ENCODE results near the gene PMF1.

Gene PMF1

DNA sequence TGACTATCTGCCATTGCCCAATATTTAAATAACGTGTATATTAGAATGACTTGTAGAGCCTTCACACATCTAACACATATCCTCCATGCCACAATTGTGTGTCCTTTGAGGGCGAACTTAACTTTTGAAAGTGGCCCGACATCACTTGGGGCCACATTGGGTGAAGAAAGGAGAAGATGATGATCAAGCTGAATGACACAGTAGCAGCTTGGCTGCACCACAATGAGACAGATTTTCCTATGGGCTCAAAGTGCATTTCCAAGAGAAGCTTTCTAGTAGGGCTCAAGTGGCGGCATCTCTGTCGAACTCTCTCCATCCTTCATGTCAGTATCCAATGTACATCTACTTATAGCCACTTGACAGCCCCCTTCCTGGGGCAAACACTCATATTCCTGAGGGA, 25.4 kb downstream of the PMF1 start:
- Histone ChIP-seq H3K27me3 (ENCODE audit: insufficient read depth, low read length) (no peaks in the 10 kb centered on the region), H3K27ac (ENCODE audit: low read depth, low read length) (no peak overlapping the region), H3K4me3 (ENCODE audit: low read depth, low read length) (no peak overlapping the region), H3K4me1 (ENCODE audit: control insufficient read depth, insufficient read depth, low read length, unreplicated experiment) (peaks cover 34% of the 10 kb centered on the region), H3K36me3 (ENCODE audit: insufficient read depth, low read length) (no peaks in the 10 kb centered on the region), H3K79me2 (ENCODE audit: control insufficient read depth, insufficient read depth, low read length, unreplicated experiment) (no peaks in the 10 kb centered on the region), H2AFZ (ENCODE audit: low read length, unreplicated experiment) (no peak overlapping the region)

DNA sequence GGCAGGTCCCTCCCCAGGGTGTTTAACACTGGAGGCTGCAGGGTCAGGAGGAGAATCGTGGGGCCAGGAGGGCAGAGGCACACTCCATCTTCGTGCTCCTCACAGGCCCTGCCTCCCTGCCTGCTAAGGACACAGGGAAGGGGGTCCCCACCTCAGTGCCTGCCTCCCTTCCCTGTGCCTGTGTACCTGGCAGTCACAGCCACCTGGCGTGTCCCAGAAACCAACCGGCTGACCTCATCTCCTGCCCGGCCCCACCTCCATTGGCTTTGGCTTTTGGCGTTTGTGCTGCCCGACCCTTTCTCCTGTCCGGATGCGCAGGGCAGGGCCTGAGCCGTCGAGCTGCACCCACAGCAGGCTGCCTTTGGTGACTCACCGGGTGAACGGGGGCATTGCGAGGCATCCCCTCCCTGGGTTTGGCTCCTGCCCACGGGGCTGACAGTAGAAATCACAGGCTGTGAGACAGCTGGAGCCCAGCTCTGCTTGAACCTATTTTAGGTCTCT, 28.6 kb downstream of the PMF1 start:
- Histone ChIP-seq H3K36me3 (ENCODE audit: insufficient read depth, low read length) (no peaks in the 10 kb centered on the region), H3K27ac (ENCODE audit: low read depth, low read length) (no peak overlapping the region), H3K4me1 (ENCODE audit: control insufficient read depth, insufficient read depth, low read length, unreplicated experiment) (peaks cover 24% of the 10 kb centered on the region)

DNA sequence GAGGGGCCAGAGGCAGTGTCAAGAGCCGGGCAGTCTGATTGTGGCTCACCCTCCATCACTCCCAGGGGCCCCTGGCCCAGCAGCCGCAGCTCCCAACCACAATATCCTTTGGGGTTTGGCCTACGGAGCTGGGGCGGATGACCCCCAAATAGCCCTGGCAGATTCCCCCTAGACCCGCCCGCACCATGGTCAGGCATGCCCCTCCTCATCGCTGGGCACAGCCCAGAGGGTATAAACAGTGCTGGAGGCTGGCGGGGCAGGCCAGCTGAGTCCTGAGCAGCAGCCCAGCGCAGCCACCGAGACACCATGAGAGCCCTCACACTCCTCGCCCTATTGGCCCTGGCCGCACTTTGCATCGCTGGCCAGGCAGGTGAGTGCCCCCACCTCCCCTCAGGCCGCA, 29.1 kb downstream of the PMF1 start, which contains the start of gene BGLAP:
Gene BGLAP, plus strand, starts transcription at position 259 of the 400 bp plus-strand sequence. Its CDS starts 48 bp downstream, at position 307.
- Histone ChIP-seq H3K79me2 (ENCODE audit: control insufficient read depth, insufficient read depth, low read length, unreplicated experiment) (no peaks in the 10 kb centered on the region), H3K27ac (ENCODE audit: low read depth, low read length) (no peak within 1 kb of the TSS), H2AFZ (ENCODE audit: low read length, unreplicated experiment) (no peak within 1 kb of the TSS), H3K36me3 (ENCODE audit: insufficient read depth, low read length) (no peaks in the 10 kb centered on the region), H3K27me3 (ENCODE audit: insufficient read depth, low read length) (peaks cover 8% of the 10 kb centered on the region; the same call in 1 of the 2 replicates), H3K4me1 (ENCODE audit: control insufficient read depth, insufficient read depth, low read length, unreplicated experiment) (peaks cover 24% of the 10 kb centered on the region), H3K4me3 (ENCODE audit: low read depth, low read length) (no peak within 1 kb of the TSS)

More for the DNA sequence above, 28.6 kb downstream of the PMF1 start:
- no peaks in the 10 kb centered on the region for H3K79me2 ChIP-seq (ENCODE audit: control insufficient read depth, insufficient read depth, low read length, unreplicated experiment)
- H3K27me3 ChIP-seq (ENCODE audit: insufficient read depth, low read length) = peaks cover 8% of the 10 kb centered on the region; the same call in 1 of the 2 replicates
- H3K4me3 ChIP-seq (ENCODE audit: low read depth, low read length) = no peak overlapping the region
- no peak overlapping the region for H2AFZ ChIP-seq (ENCODE audit: low read length, unreplicated experiment)

DNA sequence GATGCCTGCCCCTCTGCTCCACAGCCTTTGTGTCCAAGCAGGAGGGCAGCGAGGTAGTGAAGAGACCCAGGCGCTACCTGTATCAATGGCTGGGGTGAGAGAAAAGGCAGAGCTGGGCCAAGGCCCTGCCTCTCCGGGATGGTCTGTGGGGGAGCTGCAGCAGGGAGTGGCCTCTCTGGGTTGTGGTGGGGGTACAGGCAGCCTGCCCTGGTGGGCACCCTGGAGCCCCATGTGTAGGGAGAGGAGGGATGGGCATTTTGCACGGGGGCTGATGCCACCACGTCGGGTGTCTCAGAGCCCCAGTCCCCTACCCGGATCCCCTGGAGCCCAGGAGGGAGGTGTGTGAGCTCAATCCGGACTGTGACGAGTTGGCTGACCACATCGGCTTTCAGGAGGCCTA, 29.9 kb downstream of the PMF1 start:
- Histone ChIP-seq H3K36me3 (ENCODE audit: insufficient read depth, low read length) (no peaks in the 10 kb centered on the region), H2AFZ (ENCODE audit: low read length, unreplicated experiment) (no peak overlapping the region), H3K27me3 (ENCODE audit: insufficient read depth, low read length) (peaks cover 8% of the 10 kb centered on the region; the same call in 1 of the 2 replicates), H3K27ac (ENCODE audit: low read depth, low read length) (no peak overlapping the region), H3K4me3 (ENCODE audit: low read depth, low read length) (no peak overlapping the region), H3K4me1 (ENCODE audit: control insufficient read depth, insufficient read depth, low read length, unreplicated experiment) (peaks cover 24% of the 10 kb centered on the region), H3K79me2 (ENCODE audit: control insufficient read depth, insufficient read depth, low read length, unreplicated experiment) (no peaks in the 10 kb centered on the region)

DNA sequence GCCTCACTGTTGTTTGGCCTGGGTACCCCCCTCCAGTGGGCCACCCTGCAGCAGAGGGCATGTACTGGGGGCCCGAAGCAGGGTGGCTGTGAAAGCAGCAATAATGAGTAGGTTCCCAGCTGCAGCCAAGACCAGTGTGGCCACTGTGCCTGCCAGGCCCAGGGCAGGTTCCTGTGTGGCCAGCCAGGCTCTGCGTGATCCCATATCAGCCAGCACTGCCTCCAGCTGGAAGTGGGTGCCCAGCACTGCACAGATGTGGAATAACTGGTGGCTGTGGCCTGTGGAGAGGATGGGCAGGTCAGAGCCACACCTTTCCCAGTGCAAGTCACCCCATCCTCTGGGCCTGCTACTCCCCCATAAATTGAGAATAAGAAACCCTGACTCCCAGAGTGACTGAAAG, 31.3 kb downstream of the PMF1 start:
- Histone ChIP-seq H3K4me3 (ENCODE audit: low read depth, low read length) (no peak overlapping the region), H3K36me3 (ENCODE audit: insufficient read depth, low read length) (no peaks in the 10 kb centered on the region), H3K79me2 (ENCODE audit: control insufficient read depth, insufficient read depth, low read length, unreplicated experiment) (no peaks in the 10 kb centered on the region), H3K27me3 (ENCODE audit: insufficient read depth, low read length) (peaks cover 8% of the 10 kb centered on the region; the same call in 1 of the 2 replicates), H3K4me1 (ENCODE audit: control insufficient read depth, insufficient read depth, low read length, unreplicated experiment) (peaks cover 24% of the 10 kb centered on the region), H2AFZ (ENCODE audit: low read length, unreplicated experiment) (no peak overlapping the region), H3K27ac (ENCODE audit: low read depth, low read length) (no peak overlapping the region)

DNA sequence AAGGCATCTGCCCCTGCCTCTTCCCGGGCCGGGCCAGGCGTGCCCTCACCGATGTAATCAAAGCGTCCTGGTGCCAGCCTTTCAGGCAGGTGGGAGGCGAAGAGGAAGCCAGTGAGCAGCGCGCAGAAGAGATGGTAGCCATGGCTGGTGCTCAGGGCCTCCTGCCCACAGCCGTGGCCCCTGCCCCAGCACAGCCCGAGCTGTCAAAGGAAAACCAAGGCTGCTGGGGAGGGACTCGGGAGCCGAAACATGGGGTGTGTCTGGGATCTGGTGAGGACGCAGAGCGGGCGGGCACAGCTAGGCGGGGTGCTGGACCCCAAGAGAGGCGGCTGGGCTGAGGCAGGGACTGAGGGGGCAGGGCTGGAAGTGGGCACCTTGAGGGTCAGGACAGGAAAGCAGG, 31.9 kb downstream of the PMF1 start:
- H2AFZ ChIP-seq (ENCODE audit: low read length, unreplicated experiment) = no peak overlapping the region
- no peaks in the 10 kb centered on the region for H3K79me2 ChIP-seq (ENCODE audit: control insufficient read depth, insufficient read depth, low read length, unreplicated experiment)
- H3K4me1 ChIP-seq (ENCODE audit: control insufficient read depth, insufficient read depth, low read length, unreplicated experiment) = peaks cover 23% of the 10 kb centered on the region
- H3K4me3 ChIP-seq (ENCODE audit: low read depth, low read length) = no peak overlapping the region
- no peaks in the 10 kb centered on the region for H3K36me3 ChIP-seq (ENCODE audit: insufficient read depth, low read length)
- H3K27ac ChIP-seq (ENCODE audit: low read depth, low read length) = no peak overlapping the region
- H3K27me3 ChIP-seq (ENCODE audit: insufficient read depth, low read length) = peaks cover 8% of the 10 kb centered on the region; the same call in 1 of the 2 replicates

DNA sequence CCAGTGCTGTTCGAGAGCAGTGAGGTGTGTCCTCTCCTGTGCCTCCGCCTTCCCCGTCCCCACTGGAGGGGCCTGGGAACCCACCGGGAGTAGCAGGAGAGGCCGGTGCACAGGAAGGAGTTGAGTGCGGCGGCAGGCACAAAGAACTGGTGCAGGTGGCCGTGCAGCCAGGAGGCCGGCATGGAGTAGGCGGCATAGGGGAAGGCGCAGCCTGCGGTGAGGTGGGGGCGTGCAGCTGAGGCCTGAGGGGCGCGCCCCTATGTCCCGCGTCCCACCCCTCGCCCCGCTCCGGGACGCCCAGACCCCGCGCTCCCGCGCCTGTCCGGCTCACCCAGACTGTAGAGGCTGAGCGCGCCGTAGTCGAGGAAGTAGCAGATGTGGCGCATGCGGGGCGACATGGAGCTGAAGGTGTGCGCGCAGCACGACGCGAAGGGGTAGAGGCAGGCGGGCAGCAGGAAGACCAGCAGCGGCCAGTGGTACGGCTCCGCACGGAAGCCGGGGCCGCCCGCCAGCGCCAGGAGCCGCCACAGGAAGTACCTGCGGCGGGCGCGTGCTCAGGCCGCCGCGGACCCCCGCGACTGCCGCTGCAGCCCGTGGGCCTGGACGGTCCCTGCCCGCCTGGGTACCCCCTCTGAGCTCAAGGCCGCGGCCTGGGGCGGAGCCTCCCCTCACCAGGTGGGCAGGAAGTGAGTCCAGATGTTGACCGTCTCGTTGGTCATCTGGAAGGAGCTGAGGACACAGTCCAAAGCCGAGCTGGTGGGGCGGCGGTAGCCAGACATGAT, 32.8 kb downstream of the PMF1 start:
- Histone ChIP-seq H3K27me3 (ENCODE audit: insufficient read depth, low read length) (peaks cover 8% of the 10 kb centered on the region; the same call in 1 of the 2 replicates), H3K4me1 (ENCODE audit: control insufficient read depth, insufficient read depth, low read length, unreplicated experiment) (peaks cover 18% of the 10 kb centered on the region), H3K79me2 (ENCODE audit: control insufficient read depth, insufficient read depth, low read length, unreplicated experiment) (no peaks in the 10 kb centered on the region), H3K36me3 (ENCODE audit: insufficient read depth, low read length) (no peaks in the 10 kb centered on the region; the same call in 1 of the 2 replicates), H3K27ac (ENCODE audit: low read depth, low read length) (no peak overlapping the region), H2AFZ (ENCODE audit: low read length, unreplicated experiment) (no peak overlapping the region), H3K4me3 (ENCODE audit: low read depth, low read length) (no peak overlapping the region)

DNA sequence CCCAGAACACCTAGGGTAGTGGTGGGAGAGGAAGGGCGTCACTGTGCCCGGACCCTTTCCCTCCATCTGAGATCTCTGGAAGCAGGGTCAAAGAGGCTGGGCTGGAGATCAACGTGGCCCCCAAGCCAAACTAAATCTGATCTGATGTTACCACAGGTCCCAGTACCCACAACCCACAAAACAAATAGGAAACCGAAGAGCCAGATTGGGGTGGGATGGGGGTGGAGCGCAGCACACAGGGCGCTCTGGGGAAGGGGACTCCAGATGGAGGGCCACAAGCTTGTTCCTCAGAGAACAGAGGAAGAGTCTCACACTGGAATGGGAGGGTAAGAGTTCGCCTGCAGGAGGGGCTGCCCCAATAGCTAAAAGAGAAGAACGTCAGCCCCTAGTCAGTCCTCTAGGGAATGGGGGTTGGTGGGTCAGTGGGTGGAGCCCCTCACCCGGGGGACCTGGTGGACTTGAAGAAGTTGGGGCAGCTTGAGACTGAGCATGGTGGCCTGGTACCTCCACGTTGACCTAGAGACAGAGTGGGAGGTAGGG, 33.5 kb downstream of the PMF1 start:
- H3K27ac ChIP-seq (ENCODE audit: low read depth, low read length) = no peak overlapping the region
- peaks cover 11% of the 10 kb centered on the region for H3K4me1 ChIP-seq (ENCODE audit: control insufficient read depth, insufficient read depth, low read length, unreplicated experiment)
- no peak overlapping the region for H2AFZ ChIP-seq (ENCODE audit: low read length, unreplicated experiment)
- peaks cover 8% of the 10 kb centered on the region; the same call in 1 of the 2 replicates for H3K27me3 ChIP-seq (ENCODE audit: insufficient read depth, low read length)
- H3K36me3 ChIP-seq (ENCODE audit: insufficient read depth, low read length) = no peaks in the 10 kb centered on the region; the same call in 1 of the 2 replicates
- H3K4me3 ChIP-seq (ENCODE audit: low read depth, low read length) = no peak overlapping the region
- no peaks in the 10 kb centered on the region for H3K79me2 ChIP-seq (ENCODE audit: control insufficient read depth, insufficient read depth, low read length, unreplicated experiment)

DNA sequence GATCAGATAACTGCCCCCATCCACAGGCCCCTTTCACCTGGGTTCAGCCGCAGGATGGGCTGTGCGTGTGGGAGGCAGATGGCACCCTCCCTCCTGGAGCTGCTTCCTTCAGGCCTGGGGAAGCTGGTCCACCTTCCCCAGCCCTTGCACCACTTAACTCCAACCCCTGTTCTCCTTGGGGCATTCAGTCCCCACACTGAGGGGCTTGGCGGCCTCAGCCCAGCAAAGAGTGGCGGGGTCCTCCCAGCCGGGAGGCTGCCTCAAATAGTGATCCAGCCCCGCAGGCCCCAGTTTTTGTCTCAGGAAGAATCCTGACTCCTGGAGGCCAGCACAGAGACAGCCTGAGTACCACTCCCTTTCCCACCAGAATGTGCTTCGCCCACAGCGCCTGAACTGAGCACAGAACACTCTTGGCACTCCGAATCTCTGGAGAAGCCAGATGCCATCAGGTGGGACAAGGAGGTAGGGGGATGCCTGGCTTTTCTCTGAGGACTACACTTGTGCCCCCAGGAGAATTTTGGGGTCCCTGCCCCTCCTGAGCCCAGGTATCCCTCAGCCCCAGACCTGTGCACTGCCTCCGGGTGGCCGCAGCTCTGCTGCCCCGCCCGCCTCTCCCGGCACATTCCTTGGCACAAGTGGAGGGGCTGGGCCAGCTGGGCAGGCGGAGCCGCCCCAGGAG, 34.1 kb downstream of the PMF1 start:
- Histone ChIP-seq H3K27me3 (ENCODE audit: insufficient read depth, low read length) (peaks cover 8% of the 10 kb centered on the region; the same call in 1 of the 2 replicates), H3K79me2 (ENCODE audit: control insufficient read depth, insufficient read depth, low read length, unreplicated experiment) (no peaks in the 10 kb centered on the region), H3K36me3 (ENCODE audit: insufficient read depth, low read length) (no peaks in the 10 kb centered on the region; the same call in 1 of the 2 replicates), H3K27ac (ENCODE audit: low read depth, low read length) (no peak overlapping the region), H2AFZ (ENCODE audit: low read length, unreplicated experiment) (no peak overlapping the region), H3K4me1 (ENCODE audit: control insufficient read depth, insufficient read depth, low read length, unreplicated experiment) (peaks cover 5% of the 10 kb centered on the region), H3K4me3 (ENCODE audit: low read depth, low read length) (no peak overlapping the region)

DNA sequence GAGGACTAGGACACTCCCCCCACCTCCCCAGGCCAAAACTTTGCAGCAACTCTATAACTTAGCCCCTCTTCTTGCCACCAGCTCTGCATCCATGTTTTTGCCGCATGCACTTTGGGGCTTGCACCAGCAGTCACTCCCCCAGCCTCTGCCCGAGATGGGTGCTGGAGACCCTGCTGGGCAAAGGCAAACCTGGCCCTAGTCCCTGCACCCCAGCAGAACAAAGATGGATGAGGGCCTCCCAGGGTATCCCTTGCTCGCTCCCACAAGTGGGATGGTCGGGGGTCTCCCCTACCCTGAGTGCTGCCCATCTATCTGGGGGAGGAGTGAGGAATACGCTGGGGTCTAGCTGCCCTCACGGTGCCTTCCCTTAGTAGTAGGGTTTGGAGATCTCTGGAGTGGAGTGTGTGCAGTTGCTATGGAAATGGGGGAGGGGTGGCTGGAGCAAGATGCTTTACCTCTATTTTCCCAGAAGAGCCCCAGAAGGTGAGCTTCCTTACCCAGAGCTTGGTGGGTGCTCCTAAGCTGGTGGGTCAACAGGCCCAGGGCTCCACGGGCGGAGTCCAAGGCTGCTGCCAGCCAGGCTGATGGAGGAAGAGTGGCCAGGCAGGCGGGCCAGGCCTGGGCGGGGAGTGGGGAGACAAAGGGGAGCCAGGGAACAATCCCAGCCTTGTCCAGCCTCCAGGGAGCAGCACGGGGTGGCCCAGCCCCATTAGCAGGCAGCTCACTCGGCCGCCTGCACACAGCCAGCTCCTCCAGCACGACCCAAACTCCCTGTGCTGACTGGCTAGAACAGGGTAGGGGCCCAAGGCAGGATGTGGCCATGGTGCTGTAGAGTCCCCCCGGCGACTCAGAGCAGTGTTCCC, 34.9 kb downstream of the PMF1 start, which contains the start of gene PAQR6:
Gene PAQR6, minus strand, starts transcription at position 597 of the 863 bp plus-strand sequence. CDS start 1,325 bp downstream, outside the sequence.
- H3K27ac ChIP-seq (ENCODE audit: low read depth, low read length) = no peak within 1 kb of the TSS
- no peaks in the 10 kb centered on the region for H3K79me2 ChIP-seq (ENCODE audit: control insufficient read depth, insufficient read depth, low read length, unreplicated experiment)

More for the DNA sequence above, 34.9 kb downstream of the PMF1 start, which contains the start of gene PAQR6:
- peaks cover 8% of the 10 kb centered on the region; the same call in 1 of the 2 replicates for H3K27me3 ChIP-seq (ENCODE audit: insufficient read depth, low read length)
- H3K4me1 ChIP-seq (ENCODE audit: control insufficient read depth, insufficient read depth, low read length, unreplicated experiment) = no peaks in the 10 kb centered on the region
- H3K4me3 ChIP-seq (ENCODE audit: low read depth, low read length) = no peak within 1 kb of the TSS
- H3K36me3 ChIP-seq (ENCODE audit: insufficient read depth, low read length) = no peaks in the 10 kb centered on the region; the same call in 1 of the 2 replicates
- no peak within 1 kb of the TSS for H2AFZ ChIP-seq (ENCODE audit: low read length, unreplicated experiment)
